ENCODE data around the gene VANGL2.

- TF ChIP-seq CTCF (IDR thresholded peaks at IDR 0.05) (no peak), EP300 (IDR thresholded peaks at IDR 0.05) (no peak), POLR2A (IDR thresholded peaks at IDR 0.05) (no peak)
Observed at GRCh38 chr1:160365325-160365724, 35.0 kb upstream of the VANGL2 start.
